ENCODE results near the gene TMEM100.

- TF ChIP-seq POLR2AphosphoS5 (IDR thresholded peaks at IDR 0.05) (peak; percentile 10 to 20 (median 14)), CTCF (IDR thresholded peaks at IDR 0.05) (no peak), EP300 (IDR thresholded peaks at IDR 0.05) (no peak), POLR2A (IDR thresholded peaks at IDR 0.05) (no peak)
Observed at GRCh38 chr17:55672585-55673501, 49.8 kb downstream of the TMEM100 start.

Measured in sigmoid colon (tissue), 4 donors.